PC-3 (cell line): Measurements from ENCODE around the gene LCTL.

Experiments used
- CTCF ChIP-seq: fragments of 300-600 bp; sonication (generic); conservative IDR thresholded peaks from 2 replicates; pipeline ENCODE4 v1.5.1; 2017; ENCODE audit warnings: antibody characterized with exemption, low read depth, mild to moderate bottlenecking, low read length
- EZH2phosphoT487 ChIP-seq: fragments of 300-600 bp; sonication (generic); IDR thresholded peaks from 2 replicates; pipeline ENCODE4 v1.6.1; 2018; ENCODE audit warnings: mild to moderate bottlenecking, antibody characterized with exemption, low read length, borderline replicate concordance

GRCh38 chr15:66503780-66504562 is 61.8 kb downstream of the LCTL start:
- TF ChIP-seq EZH2phosphoT487 (no peak), CTCF (no peak)
